ENCODE measurements around the gene DDA1.
A peak's percentile ranks its signal among the peaks of the same experiment; 100 is the strongest.

DNA sequence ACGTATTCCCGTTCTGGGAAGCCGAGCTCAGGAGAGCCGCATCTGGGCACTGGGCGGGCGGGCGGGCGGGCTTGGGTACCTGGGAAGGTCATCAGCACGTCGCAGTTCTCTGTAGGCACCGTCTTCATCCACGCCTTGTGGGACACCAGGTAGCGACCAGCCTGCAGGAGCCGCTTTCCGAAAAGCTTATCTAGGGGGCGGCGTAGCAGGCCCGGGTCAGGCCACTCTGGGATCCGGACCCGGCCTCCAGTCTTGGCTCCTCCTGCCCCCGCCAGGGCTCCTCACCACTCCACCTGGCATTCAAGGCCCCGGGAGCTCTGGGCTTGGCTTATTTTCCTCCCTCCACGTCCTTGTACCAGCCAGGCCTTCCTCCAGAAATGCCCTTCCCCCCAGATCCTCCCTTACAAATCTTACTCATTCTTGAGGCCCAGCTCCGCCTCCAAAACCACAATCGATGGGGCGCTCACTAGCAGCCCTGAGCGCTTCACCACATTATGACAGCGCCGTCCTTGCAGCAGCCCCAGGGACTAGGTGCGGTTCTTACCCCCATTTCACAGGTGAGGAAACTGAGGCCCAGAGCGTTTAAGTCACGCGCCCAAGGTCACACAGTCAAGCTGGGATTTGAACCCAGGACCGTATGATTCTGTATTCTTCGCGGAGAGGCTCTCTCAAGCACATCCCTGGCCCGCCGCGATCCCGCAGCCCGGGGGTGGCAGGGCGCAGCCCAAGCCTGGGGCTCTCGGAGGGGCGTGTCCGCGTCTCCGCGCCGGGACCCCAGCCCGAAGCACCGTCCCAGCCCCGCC lies 24.4 kb downstream of the DDA1 start:
- peak in 1 of 2 donors; percentile 76 for TF ChIP-seq POLR2A (IDR thresholded peaks at IDR 0.05)
- TF ChIP-seq, protein P1, sequence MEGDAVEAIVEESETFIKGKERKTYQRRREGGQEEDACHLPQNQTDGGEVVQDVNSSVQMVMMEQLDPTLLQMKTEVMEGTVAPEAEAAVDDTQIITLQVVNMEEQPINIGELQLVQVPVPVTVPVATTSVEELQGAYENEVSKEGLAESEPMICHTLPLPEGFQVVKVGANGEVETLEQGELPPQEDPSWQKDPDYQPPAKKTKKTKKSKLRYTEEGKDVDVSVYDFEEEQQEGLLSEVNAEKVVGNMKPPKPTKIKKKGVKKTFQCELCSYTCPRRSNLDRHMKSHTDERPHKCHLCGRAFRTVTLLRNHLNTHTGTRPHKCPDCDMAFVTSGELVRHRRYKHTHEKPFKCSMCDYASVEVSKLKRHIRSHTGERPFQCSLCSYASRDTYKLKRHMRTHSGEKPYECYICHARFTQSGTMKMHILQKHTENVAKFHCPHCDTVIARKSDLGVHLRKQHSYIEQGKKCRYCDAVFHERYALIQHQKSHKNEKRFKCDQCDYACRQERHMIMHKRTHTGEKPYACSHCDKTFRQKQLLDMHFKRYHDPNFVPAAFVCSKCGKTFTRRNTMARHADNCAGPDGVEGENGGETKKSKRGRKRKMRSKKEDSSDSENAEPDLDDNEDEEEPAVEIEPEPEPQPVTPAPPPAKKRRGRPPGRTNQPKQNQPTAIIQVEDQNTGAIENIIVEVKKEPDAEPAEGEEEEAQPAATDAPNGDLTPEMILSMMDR (IDR thresholded peaks at IDR 0.05) = no peak

Data from adrenal gland (tissue), 5 donors.